Skeletal muscle satellite cell (primary cell): ENCODE data around the gene TAF4.

Experiments
- H3K27me3 ChIP-seq: 2 replicates; pipeline ENCODE4 v1.7.0; 2013; ENCODE audit warnings: low read length; ENCODE audit not compliant: control insufficient read depth, insufficient read depth
- H3K36me3 ChIP-seq: 2 replicates; pipeline ENCODE4 v1.7.0; 2013; ENCODE audit warnings: mild to moderate bottlenecking, control low read depth, low read length; ENCODE audit not compliant: insufficient read depth
- H3K4me1 ChIP-seq: 2 replicates; pipeline ENCODE4 v1.7.0; 2013; ENCODE audit warnings: low read length; ENCODE audit not compliant: control insufficient read depth, insufficient read depth
- H3K4me2 ChIP-seq: 2 replicates; pipeline ENCODE4 v1.7.0; 2013; ENCODE audit warnings: mild to moderate bottlenecking, low read length
- H3K4me3 ChIP-seq: 2 replicates; pipeline ENCODE4 v1.7.0; 2013; ENCODE audit warnings: low read length
- H3K9ac ChIP-seq: 2 replicates; pipeline ENCODE4 v1.7.0; 2013; ENCODE audit warnings: mild to moderate bottlenecking, low read depth, low read length, moderate library complexity
- H3K9me3 ChIP-seq: replicated peaks from 2 replicates; pipeline ENCODE4 v1.7.0; 2013; ENCODE audit warnings: mild to moderate bottlenecking, control low read depth, low read length

Gene TAF4

GRCh38 chr20:61968036-61968810 lies 97.5 kb downstream of the TAF4 start:
- H3K4me3 ChIP-seq = no peak overlapping the region
- H3K4me1 ChIP-seq = no peaks in the 10 kb centered on the region

GRCh38 chr20:61967300-61967699 lies 98.4 kb downstream of the TAF4 start:
- Histone ChIP-seq H3K36me3 (no peaks in the 10 kb centered on the region), H3K4me1 (no peaks in the 10 kb centered on the region), H3K4me2 (no peak overlapping the region), H3K9me3 (no peaks in the 10 kb centered on the region), H3K27me3 (peaks cover 35% of the 10 kb centered on the region), H3K4me3 (no peak overlapping the region), H3K9ac (no peak overlapping the region)

More at GRCh38 chr20:61968036-61968810, 97.5 kb downstream of the TAF4 start:
- Histone ChIP-seq H3K27me3 (peaks cover 32% of the 10 kb centered on the region), H3K9ac (no peak overlapping the region), H3K36me3 (peaks cover 4% of the 10 kb centered on the region), H3K9me3 (no peaks in the 10 kb centered on the region), H3K4me2 (no peak overlapping the region)

GRCh38 chr20:61966492-61967244 lies 99.0 kb downstream of the TAF4 start:
- no peaks in the 10 kb centered on the region for H3K36me3 ChIP-seq
- H3K4me2 ChIP-seq = no peak overlapping the region
- H3K9me3 ChIP-seq = no peaks in the 10 kb centered on the region
- no peaks in the 10 kb centered on the region for H3K4me1 ChIP-seq
- H3K9ac ChIP-seq = no peak overlapping the region
- no peak overlapping the region for H3K4me3 ChIP-seq
- H3K27me3 ChIP-seq = peaks cover 41% of the 10 kb centered on the region

GRCh38 chr20:61965606-61966491 lies 99.8 kb downstream of the TAF4 start:
- Histone ChIP-seq H3K4me1 (no peaks in the 10 kb centered on the region), H3K27me3 (peaks cover 47% of the 10 kb centered on the region), H3K4me2 (no peak overlapping the region), H3K9ac (no peak overlapping the region), H3K4me3 (no peak overlapping the region), H3K9me3 (no peaks in the 10 kb centered on the region), H3K36me3 (no peaks in the 10 kb centered on the region)

- Histone ChIP-seq H3K36me3 (no peaks in the 10 kb centered on the region), H3K4me1 (no peaks in the 10 kb centered on the region), H3K9ac (no peak overlapping the region), H3K9me3 (no peaks in the 10 kb centered on the region), H3K4me3 (no peak overlapping the region), H3K4me2 (no peak overlapping the region), H3K27me3 (peaks cover 47% of the 10 kb centered on the region)
Measured at GRCh38 chr20:61964675-61965605, 100.7 kb downstream of the TAF4 start.

GRCh38 chr20:61963885-61964674 lies 101.6 kb downstream of the TAF4 start:
- Histone ChIP-seq H3K4me2 (no peak overlapping the region), H3K4me1 (no peaks in the 10 kb centered on the region), H3K9me3 (no peaks in the 10 kb centered on the region), H3K27me3 (peaks cover 52% of the 10 kb centered on the region), H3K9ac (no peak overlapping the region), H3K4me3 (no peak overlapping the region), H3K36me3 (no peaks in the 10 kb centered on the region)

- H3K4me1 ChIP-seq = no peaks in the 10 kb centered on the region
- no peak overlapping the region for H3K9ac ChIP-seq
- peaks cover 59% of the 10 kb centered on the region for H3K27me3 ChIP-seq
- no peaks in the 10 kb centered on the region for H3K9me3 ChIP-seq
- no peak overlapping the region for H3K4me3 ChIP-seq
- H3K36me3 ChIP-seq = no peaks in the 10 kb centered on the region
- H3K4me2 ChIP-seq = no peak overlapping the region
Measured at GRCh38 chr20:61963149-61963548, 102.5 kb downstream of the TAF4 start.

GRCh38 chr20:61960836-61961235 lies 104.8 kb downstream of the TAF4 start:
- H3K36me3 ChIP-seq = no peaks in the 10 kb centered on the region
- H3K9me3 ChIP-seq = no peaks in the 10 kb centered on the region
- no peak overlapping the region for H3K9ac ChIP-seq
- no peak overlapping the region for H3K4me2 ChIP-seq
- peaks cover 51% of the 10 kb centered on the region for H3K27me3 ChIP-seq
- H3K4me1 ChIP-seq = no peaks in the 10 kb centered on the region
- no peak overlapping the region for H3K4me3 ChIP-seq

GRCh38 chr20:61958773-61959700 lies 106.6 kb downstream of the TAF4 start:
- H3K4me3 ChIP-seq = no peak overlapping the region
- H3K4me2 ChIP-seq = no peak overlapping the region
- peaks cover 54% of the 10 kb centered on the region for H3K27me3 ChIP-seq
- H3K9me3 ChIP-seq = no peaks in the 10 kb centered on the region
- no peaks in the 10 kb centered on the region for H3K4me1 ChIP-seq
- no peak overlapping the region for H3K9ac ChIP-seq
- no peaks in the 10 kb centered on the region for H3K36me3 ChIP-seq
